GM12878 (cell line): ENCODE results near the gene CDCA8. TPM values are rescaled to one million over a fixed set of nuclear protein-coding genes. Genes with fewer than 3 reads are reported as not detected.

Source experiments
- ATAC-seq: fragments of 200-7000 bp; cut with Tn5 transposase; 3 replicates; pipeline ENCODE4 v1.9.1; 2020; ENCODE audit warnings: mild to moderate bottlenecking, moderate library complexity
- BruUV-seq: library from RNA; stranded (reverse); fragments of 400-500 nt; replicated peaks from 2 replicates; lab custom pipeline; 2021; lab: Mats Ljungman, UMichigan
- CTCF ChIA-PET: fragments of 300-600 bp; sonication (Branson Sonifier 250); formaldehyde crosslinking; extraction: SDS; loops from one replicate; lab custom pipeline; 2021; ENCODE audit warnings: inconsistent platforms; lab: Yijun Ruan, JAX
- POLR2A ChIA-PET: fragments of 350-600 bp; formaldehyde crosslinking; extraction: SDS; loops from one replicate; lab custom pipeline; 2021; ENCODE audit warnings: inconsistent platforms; lab: Charles Lee
- RAD21 ChIA-PET: fragments of 300-600 bp; sonication (Branson Sonifier 250); formaldehyde crosslinking; loops from one replicate; lab custom pipeline; 2023; ENCODE audit warnings: antibody characterized with exemption; ENCODE audit not compliant: unreplicated experiment; lab: Charles Lee
- SMC1A ChIA-PET: fragments of 300-600 bp; sonication (Branson Sonifier 250); formaldehyde crosslinking; loops from one replicate; lab custom pipeline; 2023; ENCODE audit not compliant: unreplicated experiment, uncharacterized antibody; lab: Charles Lee
- DNase-seq: peaks from one replicate; pipeline ENCODE4 v3.0.0-alpha.2; 2011; ENCODE audit warnings: low read depth, low spot score
- FAIRE-seq: peaks from 3 replicates; lab custom pipeline; 2011; peaks lifted over from hg19 to GRCh38; lab: Jason Lieb, UNC
- H2AFZ ChIP-seq: 2 replicates; pipeline ENCODE4 v1.6.0; 2011; ENCODE audit warnings: low read depth, low read length, control low read depth; ENCODE audit not compliant: control insufficient read depth
- H3K27ac ChIP-seq: 2 replicates; pipeline ENCODE4 v1.5.1; 2011; ENCODE audit warnings: control low read depth; ENCODE audit not compliant: control insufficient read depth, insufficient read depth
- H3K27me3 ChIP-seq, 2 experiments: replicated peaks in 1 of 2; 2 replicates each; pipeline versions ENCODE4 v1.6.0 to v1.6.1; 2011; ENCODE audit warnings: low read length in 1 of 2; ENCODE audit not compliant: control insufficient read depth in 2 of 2, insufficient read depth in 2 of 2
- H3K36me3 ChIP-seq, 2 experiments: 2 replicates each; pipeline ENCODE4 v1.5.1; 2011; ENCODE audit warnings: low read length in 1 of 2; ENCODE audit not compliant: control insufficient read depth in 2 of 2, insufficient read depth in 2 of 2
- H3K4me1 ChIP-seq: 2 replicates; pipeline ENCODE4 v1.6.1; 2011; ENCODE audit warnings: mild to moderate bottlenecking, low read length, moderate library complexity, mixed read lengths; ENCODE audit not compliant: control insufficient read depth, insufficient read depth
- H3K4me2 ChIP-seq: 2 replicates; pipeline ENCODE4 v1.6.0; 2011; ENCODE audit warnings: control low read depth; ENCODE audit not compliant: control insufficient read depth, insufficient read depth
- H3K4me3 ChIP-seq: fragments of 200-600 bp; sonication (generic); 2 replicates; pipeline ENCODE4 v1.5.1; 2016
- H3K79me2 ChIP-seq: 2 replicates; pipeline ENCODE4 v1.6.0; 2011; ENCODE audit warnings: low read length; ENCODE audit not compliant: control insufficient read depth, insufficient read depth
- H3K9ac ChIP-seq: 2 replicates; pipeline ENCODE4 v1.8.0; 2011; ENCODE audit warnings: low read length, control low read depth, mixed read lengths; ENCODE audit not compliant: control insufficient read depth, insufficient read depth
- H3K9me3 ChIP-seq: replicated peaks from 3 replicates; pipeline ENCODE4 v1.5.1; 2011; ENCODE audit warnings: mild to moderate bottlenecking, low read length; ENCODE audit not compliant: control insufficient read depth, insufficient read depth
- H4K20me1 ChIP-seq: 2 replicates; pipeline ENCODE4 v1.6.0; 2011; ENCODE audit not compliant: control insufficient read depth, insufficient read depth
- ATF7 ChIP-seq: fragments of 450-650 bp; IDR thresholded peaks from 2 replicates; pipeline ENCODE4 v1.6.1; 2016; ENCODE audit warnings: low read depth, mild to moderate bottlenecking
- BMI1 ChIP-seq: fragments of 450-650 bp; IDR thresholded peaks from 2 replicates; pipeline ENCODE4 v1.6.1; 2016; ENCODE audit warnings: mild to moderate bottlenecking, moderate library complexity, borderline replicate concordance
- CBX3 ChIP-seq: fragments of 200-600 bp; sonication (generic); IDR thresholded peaks from 2 replicates; pipeline ENCODE4 v1.6.1; 2016; ENCODE audit warnings: low read depth, borderline replicate concordance
- CBX5 ChIP-seq: sonication (generic); IDR thresholded peaks from 2 replicates; pipeline ENCODE4 v1.6.1; 2016; ENCODE audit warnings: low read depth, moderate library complexity, mild to moderate bottlenecking, inconsistent platforms
- DPF2 ChIP-seq: fragments of 450-650 bp; IDR thresholded peaks from 2 replicates; pipeline ENCODE4 v1.6.1; 2017; ENCODE audit warnings: mild to moderate bottlenecking
- E2F4 ChIP-seq: IDR thresholded peaks from 2 replicates; pipeline ENCODE4 v1.6.1; 2012; ENCODE audit warnings: low read depth, low read length, improper control_type of control experiment
- EED ChIP-seq: sonication (generic); IDR thresholded peaks from 2 replicates; pipeline ENCODE4 v1.6.1; 2016; ENCODE audit warnings: antibody characterized with exemption, low read depth
- IKZF2 ChIP-seq, 2 experiments: fragments of 450-650 bp; IDR thresholded peaks; 2 replicates each; pipeline ENCODE4 v1.6.1; 2017; ENCODE audit warnings: mild to moderate bottlenecking in 2 of 2, moderate library complexity in 2 of 2
- MEF2B ChIP-seq: fragments of 450-650 bp; IDR thresholded peaks from 2 replicates; pipeline ENCODE4 v1.6.1; 2018; ENCODE audit warnings: mild to moderate bottlenecking, moderate library complexity; ENCODE audit not compliant: partially characterized antibody, poor library complexity, severe bottlenecking
- MYC ChIP-seq: IDR thresholded peaks from 2 replicates; pipeline ENCODE4 v1.6.1; 2011; ENCODE audit warnings: mild to moderate bottlenecking, low read length, moderate library complexity, inconsistent platforms; ENCODE audit not compliant: insufficient read depth, insufficient replicate concordance, insufficient read length, severe bottlenecking
- RCOR1 ChIP-seq: conservative IDR thresholded peaks from 2 replicates; pipeline ENCODE4 v1.6.1; 2012; ENCODE audit warnings: low read depth, low read length, improper control_type of control experiment
- RUNX3 ChIP-seq: IDR thresholded peaks from 2 replicates; pipeline ENCODE4 v1.6.1; 2012; ENCODE audit warnings: low read length, inconsistent platforms
- SIN3A ChIP-seq: IDR thresholded peaks from 2 replicates; pipeline ENCODE4 v1.6.1; 2012; ENCODE audit warnings: low read depth, low read length, improper control_type of control experiment
- SIX5 ChIP-seq: IDR thresholded peaks from 2 replicates; pipeline ENCODE4 v1.6.1; 2011; ENCODE audit warnings: mild to moderate bottlenecking, low read depth, low read length, moderate library complexity; ENCODE audit not compliant: severe bottlenecking
- SMC3 ChIP-seq: IDR thresholded peaks from 2 replicates; pipeline ENCODE4 v1.6.1; 2011; ENCODE audit warnings: low read length, improper control_type of control experiment, borderline replicate concordance
- SP1 ChIP-seq: IDR thresholded peaks from one replicate; pipeline ENCODE4 v1.6.1; 2011; ENCODE audit warnings: low read depth, low read length
- SPI1 ChIP-seq: IDR thresholded peaks from 2 replicates; pipeline ENCODE4 v1.6.1; 2011; ENCODE audit warnings: low read depth, mild to moderate bottlenecking, low read length, moderate library complexity, borderline replicate concordance; ENCODE audit not compliant: insufficient read depth
- SUZ12 ChIP-seq: fragments of 200-600 bp; sonication (generic); IDR thresholded peaks from one replicate; pipeline ENCODE4 v1.6.1; 2018; ENCODE audit warnings: antibody characterized with exemption, mild to moderate bottlenecking; ENCODE audit not compliant: unreplicated experiment
- TAF1 ChIP-seq: IDR thresholded peaks from 2 replicates; pipeline ENCODE4 v1.6.1; 2011; ENCODE audit warnings: mild to moderate bottlenecking, low read depth, low read length, borderline replicate concordance
- TCF3 ChIP-seq: IDR thresholded peaks from 2 replicates; pipeline ENCODE4 v1.6.1; 2012; ENCODE audit warnings: low read depth, mild to moderate bottlenecking, low read length, borderline replicate concordance; ENCODE audit not compliant: insufficient read depth
- ZBTB11 ChIP-seq: fragments of 450-650 bp; formaldehyde crosslinking; IDR thresholded peaks from 2 replicates; pipeline ENCODE4 v1.5.0; 2022; ENCODE audit warnings: mild to moderate bottlenecking, missing genetic modification characterization
- ZSCAN29 ChIP-seq: fragments of 450-650 bp; IDR thresholded peaks from 2 replicates; pipeline ENCODE4 v1.6.1; 2017; ENCODE audit warnings: mild to moderate bottlenecking, moderate library complexity
- WGBS: methylation state at CpG from one replicate; pipeline ENCODE4 v1.1.6; 2016; ENCODE audit warnings: low lambda C conversion rate; ENCODE audit not compliant: insufficient replicate concordance, insufficient coverage; ENCODE audit errors: missing lambda C conversion rate; 5-methylcytosine and 5-hydroxymethylcytosine counted together
- in situ Hi-C: fragments of 300-500 bp; cut with MboI; formaldehyde crosslinking; loops from 9 replicates; pipeline ENCODE4 v1.14.3; 2018; ENCODE audit warnings: mixed read lengths
- intact Hi-C: fragments of 100-400 bp; cut with micrococcal nuclease; formaldehyde crosslinking; loops from one replicate; pipeline ENCODE4 v1.14.2; 2022; ENCODE audit not compliant: unreplicated experiment
- polyA plus RNA-seq, 11 experiments: library from polyadenylated mRNA; depleted of rRNA in 4 of 11; unstranded in 6 of 11; stranded (reverse) in 5 of 11; fragments of >200 nt; fragmentation: Nextera tagmentation in 4 of 11; fragmentation: Illumina TruSeq in 1 of 11; extraction: Ambion mirVana in 4 of 11; extraction: Trizol in 1 of 11; gene quantifications; 1 replicate in 1 of 11; 2 replicates in 10 of 11; pipeline versions ENCODE4 v1.2.1 to v1.2.3, GENCODE V29; 2011 to 2016; ENCODE audit warnings: inconsistent platforms in 2 of 11, missing spikeins in 2 of 11, low read depth in 1 of 11
- total RNA-seq, 4 experiments: library from RNA; depleted of rRNA in 3 of 4; stranded (reverse); fragments of >200 nt in 3 of 4; fragmentation: Illumina TruSeq in 1 of 4; extraction: Trizol in 1 of 4; gene quantifications; 2 replicates each; pipeline versions ENCODE4 v1.2.1 to v1.2.3, GENCODE V29; 2013 to 2021

CDCA8 gene
- total and polyA plus RNA-seq, 10 of the 15 experiments (the other 5 are each of a cell fraction or from before 2014, with no cell fraction given) = 21.3 to 98.1 (median 61.4) TPM

GRCh38 chr1:37660664-37661063 is 31.7 kb upstream of the CDCA8 start (continued):
- TF ChIP-seq RCOR1 = no peak
- TF ChIP-seq SIN3A = no peak
- no peak for TF ChIP-seq ZBTB11 (CRISPR knock-in tag)
- no peak for TF ChIP-seq ZSCAN29
- no peak for TF ChIP-seq TCF3
- TF ChIP-seq E2F4 = no peak

GRCh38 chr1:37661401-37661800 is 30.9 kb upstream of the CDCA8 start:
- Histone ChIP-seq H3K27me3 (no peaks in the 10 kb centered on the region), H3K4me1 (no peaks in the 10 kb centered on the region), H3K4me2 (no peak overlapping the region), H3K27ac (no peak overlapping the region), H3K36me3 (no peaks in the 10 kb centered on the region), H3K9ac (no peak overlapping the region), H2AFZ (no peak overlapping the region), H3K79me2 (no peaks in the 10 kb centered on the region), H3K4me3 (no peak overlapping the region), H3K9me3 (no peaks in the 10 kb centered on the region), H4K20me1 (no peaks in the 10 kb centered on the region)
- ChIA-PET SMC1A (interaction anchor here (1.0 kb wide), 1 partner anchor 59 kb away, joined by 3 read pairs; no protein-coding TSS in a partner anchor), CTCF (interaction anchor here (1.0 kb wide), 1 partner anchor 20 kb away, joined by 5 read pairs; no protein-coding TSS in a partner anchor), RAD21 (no interaction called here), POLR2A (no interaction called here)
- FAIRE-seq (no peak), ATAC-seq (no peak), DNase-seq (no peak)
- in situ Hi-C loops (no loop called here), intact Hi-C loops (no loop called here)
- no TSS peak for BruUV-seq
- 38% methylated on average over 9 of the region's 9 CpGs for WGBS
- TF ChIP-seq CBX5 = no peak
- no peak for TF ChIP-seq SIX5
- no peak for TF ChIP-seq ATF7
- TF ChIP-seq TAF1 = no peak
- no peak for TF ChIP-seq SUZ12
- no peak for TF ChIP-seq DPF2
- no peak for TF ChIP-seq RUNX3
- no peak for TF ChIP-seq BMI1
- TF ChIP-seq MEF2B = no peak
- no peak for TF ChIP-seq SP1
- no peak for TF ChIP-seq CBX3
- TF ChIP-seq SPI1 = no peak
- TF ChIP-seq EED = no peak
- no peak for TF ChIP-seq MYC
- TF ChIP-seq IKZF2 (IDR thresholded peaks at IDR 0.05) = no peak
- no peak for TF ChIP-seq SMC3
